Right atrium auricular region (tissue), 2 donors: ENCODE results near the gene HID1. TPM values are rescaled to one million over a fixed set of nuclear protein-coding genes. Genes with fewer than 3 reads are reported as not detected.

Experiments used
- DNase-seq: peaks from one replicate; pipeline ENCODE4 v3.0.0-alpha.2; 2019; ENCODE audit warnings: low spot score
- H3K27ac ChIP-seq, 2 donors: fragments of 200-600 bp; sonication (generic); 1 replicate in 1 of 2; 2 replicates in 1 of 2; pipeline ENCODE4 v1.5.1; 2016 to 2019
- H3K27me3 ChIP-seq, 2 donors: fragments of 200-600 bp; sonication (generic); one replicate each; pipeline versions ENCODE4 v1.5.1 to v1.6.0; 2017 to 2019
- H3K36me3 ChIP-seq: fragments of 200-600 bp; sonication (generic); one replicate; pipeline ENCODE4 v1.5.1; 2016
- H3K4me1 ChIP-seq, 2 donors: fragments of 200-600 bp; sonication (generic); one replicate each; pipeline versions ENCODE4 v1.5.1 to v1.6.0; 2017 to 2019
- H3K4me3 ChIP-seq, 2 donors: fragments of 200-600 bp; sonication (generic); 1 replicate in 1 of 2; 2 replicates in 1 of 2; pipeline ENCODE4 v1.5.1; 2017 to 2019; ENCODE audit warnings: mild to moderate bottlenecking in 1 of 2, moderate library complexity in 1 of 2
- H3K9me3 ChIP-seq, 2 donors: fragments of 200-600 bp; sonication (generic); one replicate each; pipeline ENCODE4 v1.5.1; 2019
- CTCF ChIP-seq, 2 donors: fragments of 200-600 bp; sonication (generic); IDR thresholded peaks; one replicate each; pipeline ENCODE4 v1.5.1; 2019; ENCODE audit warnings: antibody characterized with exemption in 2 of 2
- total RNA-seq, 2 donors: library from RNA; depleted of rRNA; stranded (reverse); fragments of >200 nt; gene quantifications; one replicate each; pipeline ENCODE4 v1.1.0, GENCODE V29; 2016

HID1 gene
- total RNA-seq, 2 donors from 2014 or later: 10.6 to 11.7 TPM

GRCh38 chr17:74920306-74920620 is 52.3 kb downstream of the HID1 start:
- TF ChIP-seq CTCF (IDR thresholded peaks at IDR 0.05): no peak
- no peak for DNase-seq
- Histone ChIP-seq H3K4me3 (no peak overlapping the region), H3K9me3 (no peaks in the 10 kb centered on the region), H3K4me1 (peaks cover 0 to 39% of the 10 kb centered on the region in 2 donors), H3K27ac (no peak overlapping the region), H3K27me3 (peaks cover 0 to 20% of the 10 kb centered on the region in 2 donors), H3K36me3 (no peaks in the 10 kb centered on the region)

GRCh38 chr17:74919440-74920305 is 52.9 kb downstream of the HID1 start:
- H3K36me3 ChIP-seq: no peaks in the 10 kb centered on the region
- H3K27me3 ChIP-seq: peaks cover 0 to 15% of the 10 kb centered on the region in 2 donors
- DNase-seq: no peak

GRCh38 chr17:74918906-74919305 is 53.7 kb downstream of the HID1 start:
- H3K4me1 ChIP-seq: peaks cover 0 to 30% of the 10 kb centered on the region in 2 donors
- H3K27ac ChIP-seq: no peak overlapping the region
- H3K27me3 ChIP-seq: peaks cover 0 to 7% of the 10 kb centered on the region in 2 donors
- DNase-seq: no peak
- H3K9me3 ChIP-seq: no peaks in the 10 kb centered on the region
- TF ChIP-seq CTCF (IDR thresholded peaks at IDR 0.05): no peak
- no peak overlapping the region for H3K4me3 ChIP-seq
- no peaks in the 10 kb centered on the region for H3K36me3 ChIP-seq

More at GRCh38 chr17:74919440-74920305, 52.9 kb downstream of the HID1 start:
- H3K4me1 ChIP-seq: peaks cover 0 to 37% of the 10 kb centered on the region in 2 donors
- no peaks in the 10 kb centered on the region for H3K9me3 ChIP-seq
- TF ChIP-seq CTCF (IDR thresholded peaks at IDR 0.05): no peak
- no peak overlapping the region for H3K27ac ChIP-seq
- no peak overlapping the region for H3K4me3 ChIP-seq

GRCh38 chr17:74917430-74917829 is 55.1 kb downstream of the HID1 start:
- Histone ChIP-seq H3K27ac (no peak overlapping the region), H3K27me3 (no peaks in the 10 kb centered on the region), H3K9me3 (no peaks in the 10 kb centered on the region), H3K4me3 (no peak overlapping the region), H3K4me1 (peaks cover 0 to 15% of the 10 kb centered on the region in 2 donors), H3K36me3 (no peaks in the 10 kb centered on the region)
- no peak for TF ChIP-seq CTCF (IDR thresholded peaks at IDR 0.05)
- DNase-seq: no peak

- Histone ChIP-seq H3K9me3 (no peaks in the 10 kb centered on the region), H3K27me3 (no peaks in the 10 kb centered on the region)
- DNase-seq: no peak
Measured at GRCh38 chr17:74916851-74917199, 55.7 kb downstream of the HID1 start.

More at GRCh38 chr17:74916851-74917199, 55.7 kb downstream of the HID1 start:
- peaks cover 0 to 9% of the 10 kb centered on the region in 2 donors for H3K4me1 ChIP-seq
- no peaks in the 10 kb centered on the region for H3K36me3 ChIP-seq
- TF ChIP-seq CTCF (IDR thresholded peaks at IDR 0.05): no peak
- H3K4me3 ChIP-seq: no peak overlapping the region
- H3K27ac ChIP-seq: no peak overlapping the region
